Suppressor macrophage (primary cell): ENCODE data around the gene GORASP1.

Source experiments
- DNase-seq, 4 experiments: peaks; one replicate each; pipeline ENCODE4 v3.0.0-alpha.2; 2020 to 2022
- total RNA-seq, 17 experiments: gene quantifications; one replicate each; lab custom pipeline; 2026; ENCODE audit warnings: mixed read lengths in 6 of 17, inconsistent platforms in 3 of 17; lab: John Stamatoyannopoulos, UW

The GORASP1 gene
- 26.9 to 72.1 (median 45.9) reads per million in 17 experiments for total RNA-seq

GRCh38 chr3:39107388-39108199, at the start of gene GORASP1, which contains the start of gene TTC21A:
GORASP1 (minus strand) TSS chr3:39107627; CDS start chr3:39107541, 86 bp downstream.
TTC21A (plus strand) TSS chr3:39107680; CDS start chr3:39107838, 158 bp downstream.
- peak; percentile 86 to 92 (median 92) for DNase-seq

- DNase-seq: no peak
Observed at GRCh38 chr3:39156421-39156820, 49.0 kb upstream of the GORASP1 start.

GRCh38 chr3:39154280-39155021, 47.0 kb upstream of the GORASP1 start:
- DNase-seq: no peak

- DNase-seq: no peak
Observed at GRCh38 chr3:39153977-39154279, 46.5 kb upstream of the GORASP1 start.

GRCh38 chr3:39150803-39151631, 43.6 kb upstream of the GORASP1 start:
- peak; percentile 60 to 69 (median 66) for DNase-seq

- DNase-seq: no peak
Observed at GRCh38 chr3:39150148-39150802, 42.8 kb upstream of the GORASP1 start.

GRCh38 chr3:39149498-39150147, 42.2 kb upstream of the GORASP1 start:
- DNase-seq: no peak

- peak; percentile 50 to 71 (median 62) for DNase-seq
Observed at GRCh38 chr3:39149059-39149455, 41.6 kb upstream of the GORASP1 start.

GRCh38 chr3:39148435-39149058, 41.1 kb upstream of the GORASP1 start:
- peak; percentile 53 to 72 (median 71) for DNase-seq

- peak in 3 of 4 experiments; percentile 54 to 67 (median 63) for DNase-seq
Observed at GRCh38 chr3:39147711-39148434, 40.4 kb upstream of the GORASP1 start.

GRCh38 chr3:39146611-39147591, 39.5 kb upstream of the GORASP1 start:
- peak; percentile 87 to 91 (median 89) for DNase-seq

GRCh38 chr3:39146083-39146501, 38.7 kb upstream of the GORASP1 start:
- DNase-seq: peak; percentile 78 to 89 (median 85)

- no peak for DNase-seq
Observed at GRCh38 chr3:39144748-39145380, 37.4 kb upstream of the GORASP1 start.

GRCh38 chr3:39144095-39144747, 36.8 kb upstream of the GORASP1 start:
- DNase-seq: no peak

- DNase-seq: no peak
Observed at GRCh38 chr3:39143051-39143885, 35.8 kb upstream of the GORASP1 start.

GRCh38 chr3:39142067-39142466, 34.6 kb upstream of the GORASP1 start:
- DNase-seq: peak in 3 of 4 experiments; percentile 49 to 51 (median 51)
